SK-N-SH (cell line): ENCODE results near the gene FRAS1.

ENCODE experiments used
- CHD2 ChIP-seq: fragments of 150-350 bp; IDR thresholded peaks from 2 replicates; pipeline ENCODE4 v1.6.1; 2018; ENCODE audit warnings: low read length; ENCODE audit not compliant: partially characterized antibody
- ELF1 ChIP-seq: IDR thresholded peaks from 2 replicates; pipeline ENCODE4 v1.4.0; 2012
- EP300 ChIP-seq, 2 experiments: IDR thresholded peaks; 2 replicates each; pipeline versions ENCODE4 v1.4.0 to v1.6.1; 2012; ENCODE audit warnings: borderline replicate concordance in 1 of 2, low read depth in 1 of 2, low read length in 1 of 2
- EZH2phosphoT487 ChIP-seq: fragments of 200-600 bp; sonication (generic); IDR thresholded peaks from 2 replicates; pipeline ENCODE4 v1.6.1; 2017; ENCODE audit warnings: low read depth, mixed run types, mild to moderate bottlenecking, antibody characterized with exemption, moderate library complexity, borderline replicate concordance
- GABPA ChIP-seq: IDR thresholded peaks from 2 replicates; pipeline ENCODE4 v1.4.0; 2012; ENCODE audit warnings: low read depth, mild to moderate bottlenecking
- POLR2AphosphoS5 ChIP-seq: IDR thresholded peaks from 2 replicates; pipeline ENCODE4 v1.6.1; 2012; ENCODE audit warnings: low read depth, low read length
- RFX5 ChIP-seq: IDR thresholded peaks from 2 replicates; pipeline ENCODE4 v1.6.1; 2012; ENCODE audit warnings: mild to moderate bottlenecking, improper control_type of control experiment, low read length
- TCF12 ChIP-seq: IDR thresholded peaks from 2 replicates; pipeline ENCODE4 v1.4.0; 2012
- TEAD4 ChIP-seq: IDR thresholded peaks from 2 replicates; pipeline ENCODE4 v1.4.0; 2012; ENCODE audit warnings: mild to moderate bottlenecking, borderline replicate concordance; ENCODE audit not compliant: insufficient read depth
- TF ChIP-seq, protein P1 (sequence below): fragments of 200-600 bp; sonication (generic); IDR thresholded peaks from 2 replicates; pipeline ENCODE4 v1.6.1; 2017; ENCODE audit warnings: antibody characterized with exemption, mild to moderate bottlenecking, moderate library complexity
- TF ChIP-seq, protein P2 (sequence below): IDR thresholded peaks from 2 replicates; pipeline ENCODE4 v1.4.0; 2012; ENCODE audit warnings: low read depth

- TF ChIP-seq POLR2AphosphoS5 = no peak
- no peak for TF ChIP-seq TEAD4
- TF ChIP-seq EP300 (IDR thresholded peaks at IDR 0.05; ENCODE audit: borderline replicate concordance in 1 of 2, low read depth in 1 of 2, low read length in 1 of 2) = no peak
- TF ChIP-seq TCF12 = no peak
- TF ChIP-seq, protein P1, sequence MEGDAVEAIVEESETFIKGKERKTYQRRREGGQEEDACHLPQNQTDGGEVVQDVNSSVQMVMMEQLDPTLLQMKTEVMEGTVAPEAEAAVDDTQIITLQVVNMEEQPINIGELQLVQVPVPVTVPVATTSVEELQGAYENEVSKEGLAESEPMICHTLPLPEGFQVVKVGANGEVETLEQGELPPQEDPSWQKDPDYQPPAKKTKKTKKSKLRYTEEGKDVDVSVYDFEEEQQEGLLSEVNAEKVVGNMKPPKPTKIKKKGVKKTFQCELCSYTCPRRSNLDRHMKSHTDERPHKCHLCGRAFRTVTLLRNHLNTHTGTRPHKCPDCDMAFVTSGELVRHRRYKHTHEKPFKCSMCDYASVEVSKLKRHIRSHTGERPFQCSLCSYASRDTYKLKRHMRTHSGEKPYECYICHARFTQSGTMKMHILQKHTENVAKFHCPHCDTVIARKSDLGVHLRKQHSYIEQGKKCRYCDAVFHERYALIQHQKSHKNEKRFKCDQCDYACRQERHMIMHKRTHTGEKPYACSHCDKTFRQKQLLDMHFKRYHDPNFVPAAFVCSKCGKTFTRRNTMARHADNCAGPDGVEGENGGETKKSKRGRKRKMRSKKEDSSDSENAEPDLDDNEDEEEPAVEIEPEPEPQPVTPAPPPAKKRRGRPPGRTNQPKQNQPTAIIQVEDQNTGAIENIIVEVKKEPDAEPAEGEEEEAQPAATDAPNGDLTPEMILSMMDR = no peak
- TF ChIP-seq, protein P2, sequence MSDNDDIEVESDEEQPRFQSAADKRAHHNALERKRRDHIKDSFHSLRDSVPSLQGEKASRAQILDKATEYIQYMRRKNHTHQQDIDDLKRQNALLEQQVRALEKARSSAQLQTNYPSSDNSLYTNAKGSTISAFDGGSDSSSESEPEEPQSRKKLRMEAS = no peak
- TF ChIP-seq RFX5 = no peak
- no peak for TF ChIP-seq EZH2phosphoT487
- TF ChIP-seq ELF1 = no peak
- no peak for TF ChIP-seq CHD2
- no peak for TF ChIP-seq GABPA
Observed at GRCh38 chr4:78533854-78534253, 476.7 kb downstream of the FRAS1 start.
